OCI-LY1 (cell line): ENCODE data around the gene KCNA10.

ENCODE experiments used
- H2AFZ ChIP-seq: fragments of 200-600 bp; sonication (generic), shearing (Covaris generic); 2 replicates; pipeline ENCODE4 v1.6.0; 2014; ENCODE audit warnings: antibody characterized with exemption, mild to moderate bottlenecking, low read length
- H3F3A ChIP-seq: fragments of 200-600 bp; sonication (generic), shearing (Covaris generic); 2 replicates; pipeline ENCODE4 v1.6.0; 2014; ENCODE audit warnings: mild to moderate bottlenecking, antibody characterized with exemption, low read length, moderate library complexity; ENCODE audit not compliant: insufficient read depth
- H3K27ac ChIP-seq: fragments of 200-600 bp; sonication (generic); 2 replicates; pipeline ENCODE4 v1.5.1; 2014; ENCODE audit warnings: low read length, mixed run types, mild to moderate bottlenecking, low read depth; ENCODE audit not compliant: poor library complexity, severe bottlenecking
- H3K27me3 ChIP-seq: fragments of 200-600 bp; sonication (generic); 2 replicates; pipeline ENCODE4 v1.6.0; 2014; ENCODE audit warnings: antibody characterized with exemption, mild to moderate bottlenecking, low read length, moderate library complexity; ENCODE audit not compliant: insufficient read depth
- H3K36me3 ChIP-seq: fragments of 200-600 bp; sonication (generic); 2 replicates; pipeline ENCODE4 v1.6.1; 2014; ENCODE audit warnings: mild to moderate bottlenecking, antibody characterized with exemption, low read length, moderate library complexity, mixed read lengths; ENCODE audit not compliant: insufficient read depth
- H3K4me1 ChIP-seq: fragments of 200-600 bp; sonication (generic); 2 replicates; pipeline ENCODE4 v1.5.1; 2014; ENCODE audit warnings: mild to moderate bottlenecking, low read length, moderate library complexity; ENCODE audit not compliant: insufficient read depth, severe bottlenecking
- H3K4me2 ChIP-seq: fragments of 200-600 bp; sonication (generic), shearing (Covaris generic); 2 replicates; pipeline ENCODE4 v1.6.1; 2014; ENCODE audit warnings: low read length
- H3K4me3 ChIP-seq: fragments of 200-600 bp; sonication (generic); 2 replicates; pipeline ENCODE4 v1.5.1; 2014; ENCODE audit warnings: low read length, low read depth, mild to moderate bottlenecking, mixed read lengths; ENCODE audit not compliant: poor library complexity, severe bottlenecking
- H3K79me2 ChIP-seq: fragments of 200-600 bp; shearing (Covaris generic); 2 replicates; pipeline ENCODE4 v1.6.1; 2016; ENCODE audit warnings: mixed run types, low read length, mixed read lengths; ENCODE audit not compliant: insufficient read depth
- H3K9ac ChIP-seq: fragments of 200-600 bp; sonication (generic), shearing (Covaris generic); 2 replicates; pipeline ENCODE4 v1.6.1; 2014; ENCODE audit warnings: mild to moderate bottlenecking, low read length, mixed read lengths
- H3K9me2 ChIP-seq: fragments of 200-600 bp; sonication (generic), shearing (Covaris generic); 2 replicates; pipeline ENCODE4 v1.6.1; 2014; ENCODE audit warnings: low read depth, mild to moderate bottlenecking, low read length, mixed read lengths
- H3K9me3 ChIP-seq: fragments of 200-600 bp; shearing (Covaris generic); 2 replicates; pipeline ENCODE4 v1.6.1; 2014; ENCODE audit warnings: low read length, mixed read lengths
- H4K20me1 ChIP-seq: fragments of 200-600 bp; sonication (generic), shearing (Covaris generic); 2 replicates; pipeline ENCODE4 v1.6.0; 2016; ENCODE audit warnings: mild to moderate bottlenecking, low read length; ENCODE audit not compliant: insufficient read depth
- CTCF ChIP-seq: fragments of 200-600 bp; sonication (generic), shearing (Covaris generic); IDR thresholded peaks from 2 replicates; pipeline ENCODE4 v1.5.1; 2017; ENCODE audit warnings: mild to moderate bottlenecking, antibody characterized with exemption, low read length, moderate library complexity, mixed read lengths
- EZH2 ChIP-seq: fragments of 200-600 bp; sonication (generic), shearing (Covaris generic); IDR thresholded peaks from 2 replicates; pipeline ENCODE4 v1.8.0; 2017; ENCODE audit warnings: borderline replicate concordance, mixed run types, mild to moderate bottlenecking, antibody characterized with exemption, low read length, moderate library complexity, mixed read lengths

The KCNA10 gene

DNA sequence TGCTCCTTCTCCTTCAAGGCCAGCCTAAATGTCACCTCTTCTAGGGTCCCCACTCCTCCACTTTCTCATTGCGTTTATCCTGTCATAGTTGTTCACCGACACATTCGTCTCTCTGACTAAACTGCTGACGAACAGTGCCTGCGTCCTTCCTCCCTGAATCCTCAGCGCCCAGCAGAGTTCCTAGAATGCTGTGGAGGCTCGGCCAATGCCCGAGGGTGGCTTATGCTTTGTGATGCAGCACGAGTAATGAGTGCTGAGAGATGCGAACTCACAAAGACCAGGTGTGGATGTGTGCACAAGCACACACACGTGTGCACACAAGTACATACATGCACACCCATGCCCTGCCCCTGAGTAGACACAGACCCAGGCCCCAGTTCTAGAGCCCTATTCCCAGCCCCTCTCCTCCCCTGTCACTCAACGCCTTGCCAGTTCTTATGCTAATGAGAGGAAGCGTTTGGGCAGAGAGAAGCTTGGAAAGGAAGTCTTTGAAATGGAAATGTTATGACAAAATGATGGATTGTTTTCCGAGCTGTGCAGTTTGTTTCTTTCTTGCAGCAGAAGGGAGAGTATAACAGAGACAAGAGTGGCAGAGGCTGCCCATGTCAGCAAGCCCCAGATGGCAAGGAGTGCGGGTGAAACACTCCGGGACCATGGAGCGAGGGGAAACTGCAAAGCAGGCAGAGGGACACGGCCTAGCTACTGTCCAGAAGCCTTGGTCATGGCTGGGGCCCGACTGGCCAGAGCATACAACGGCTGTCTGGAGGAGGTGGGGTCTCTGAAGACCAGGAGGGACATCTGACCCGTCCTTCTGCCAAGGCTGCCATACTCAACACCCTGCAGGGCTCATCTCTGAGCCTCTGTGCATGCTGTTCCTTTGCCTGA lies 24.2 kb downstream of the KCNA10 start:
- H3K9me3 ChIP-seq = no peaks in the 10 kb centered on the region
- H3K4me3 ChIP-seq = no peak overlapping the region
- H4K20me1 ChIP-seq = no peaks in the 10 kb centered on the region
- no peaks in the 10 kb centered on the region for H3K9me2 ChIP-seq
- no peak overlapping the region for H3K4me2 ChIP-seq
- H3K36me3 ChIP-seq = no peaks in the 10 kb centered on the region
- H3K27ac ChIP-seq = no peak overlapping the region
- no peaks in the 10 kb centered on the region for H3F3A ChIP-seq
- H3K9ac ChIP-seq = no peak overlapping the region
- H3K27me3 ChIP-seq = no peaks in the 10 kb centered on the region
- no peak overlapping the region for H2AFZ ChIP-seq
- H3K79me2 ChIP-seq = no peaks in the 10 kb centered on the region
- TF ChIP-seq EZH2 = no peak
- H3K4me1 ChIP-seq = no peaks in the 10 kb centered on the region

- Histone ChIP-seq H3K27me3 (no peaks in the 10 kb centered on the region), H4K20me1 (no peaks in the 10 kb centered on the region), H3F3A (no peaks in the 10 kb centered on the region), H3K4me1 (no peaks in the 10 kb centered on the region), H3K9ac (no peak overlapping the region), H3K79me2 (no peaks in the 10 kb centered on the region), H3K4me3 (no peak overlapping the region), H3K9me2 (no peaks in the 10 kb centered on the region), H2AFZ (no peak overlapping the region), H3K4me2 (no peak overlapping the region), H3K27ac (no peak overlapping the region), H3K9me3 (no peaks in the 10 kb centered on the region), H3K36me3 (no peaks in the 10 kb centered on the region)
- TF ChIP-seq EZH2 = no peak
- TF ChIP-seq CTCF = no peak
Measured at GRCh38 chr1:110494036-110494435, 24.9 kb downstream of the KCNA10 start.

- no peaks in the 10 kb centered on the region for H3K4me1 ChIP-seq
- H3F3A ChIP-seq = no peaks in the 10 kb centered on the region
- H3K4me2 ChIP-seq = no peak overlapping the region
- no peaks in the 10 kb centered on the region for H3K36me3 ChIP-seq
- TF ChIP-seq CTCF = no peak
- H3K9me3 ChIP-seq = no peaks in the 10 kb centered on the region
- no peak overlapping the region for H3K9ac ChIP-seq
- H3K27me3 ChIP-seq = no peaks in the 10 kb centered on the region
- H2AFZ ChIP-seq = no peak overlapping the region
- H3K9me2 ChIP-seq = no peaks in the 10 kb centered on the region
- no peaks in the 10 kb centered on the region for H3K79me2 ChIP-seq
- H3K27ac ChIP-seq = no peak overlapping the region
- H4K20me1 ChIP-seq = no peaks in the 10 kb centered on the region
- H3K4me3 ChIP-seq = no peak overlapping the region
Measured at GRCh38 chr1:110493059-110493699, 25.8 kb downstream of the KCNA10 start.
